Thymus (tissue), 11 donors: ENCODE measurements around the gene RCAN1. TPM values are rescaled to one million over a fixed set of nuclear protein-coding genes. Genes with fewer than 3 reads are reported as not detected.

Experiments used
- DNase-seq, 9 donors: peaks; one replicate each; pipeline ENCODE4 v3.0.0-alpha.2; 2013; ENCODE audit warnings: low spot score in 9 of 9, low read depth in 6 of 9, missing footprints in 1 of 9
- H3K27ac ChIP-seq, 2 donors: one replicate each; pipeline ENCODE4 v1.5.1; 2013; ENCODE audit warnings: control low read depth in 1 of 2, low read depth in 1 of 2, low read length in 1 of 2, mild to moderate bottlenecking in 1 of 2, moderate library complexity in 1 of 2
- H3K27me3 ChIP-seq, 2 donors: one replicate each; pipeline ENCODE4 v1.5.1; 2013; ENCODE audit warnings: low read length in 1 of 2; ENCODE audit not compliant: control insufficient read depth in 2 of 2, insufficient read depth in 1 of 2
- H3K36me3 ChIP-seq, 2 donors: one replicate each; pipeline ENCODE4 v1.5.1; 2013; ENCODE audit warnings: low read length in 1 of 2, mild to moderate bottlenecking in 1 of 2, moderate library complexity in 1 of 2; ENCODE audit not compliant: control insufficient read depth in 2 of 2, insufficient read depth in 2 of 2
- H3K4me1 ChIP-seq, 2 donors: one replicate each; pipeline ENCODE4 v1.5.1; 2013; ENCODE audit warnings: low read length in 2 of 2; ENCODE audit not compliant: control insufficient read depth in 2 of 2, insufficient read depth in 2 of 2
- H3K4me3 ChIP-seq, 2 donors: one replicate each; pipeline ENCODE4 v1.5.1; 2013; ENCODE audit warnings: low read length in 2 of 2, control low read depth in 1 of 2, mild to moderate bottlenecking in 1 of 2
- H3K9me3 ChIP-seq, 2 donors: one replicate each; pipeline ENCODE4 v1.5.1; 2013; ENCODE audit warnings: low read length in 1 of 2, mild to moderate bottlenecking in 1 of 2; ENCODE audit not compliant: control insufficient read depth in 2 of 2, insufficient read depth in 1 of 2
- WGBS: extraction: QIAGEN DNeasy Blood & Tissue Kit; methylation state at CpG from one replicate; pipeline ENCODE4 v1.1.7; 2013; 5-methylcytosine and 5-hydroxymethylcytosine counted together
- polyA plus RNA-seq: library from polyadenylated mRNA; stranded (reverse); fragments of 200-250 nt; gene quantifications from one replicate; pipeline ENCODE4 v1.2.3, GENCODE V29; 2013
- total RNA-seq: library from RNA; stranded (reverse); fragments of 120-200 nt; gene quantifications from one replicate; pipeline ENCODE4 v1.2.4, GENCODE V29; 2013
- donor health status: healthy.

Gene RCAN1
- total and polyA plus RNA-seq, 2 donors, result 37.9 to 41.7 TPM

- Histone ChIP-seq H3K27ac (no peak overlapping the region), H3K4me3 (no peak overlapping the region), H3K9me3 (no peaks in the 10 kb centered on the region), H3K4me1 (peaks cover 5 to 9% of the 10 kb centered on the region in 2 donors), H3K27me3 (no peaks in the 10 kb centered on the region), H3K36me3 (peaks cover 0 to 6% of the 10 kb centered on the region in 2 donors)
- no peak for DNase-seq
- WGBS, result 96% methylated on average over 5 of the region's 5 CpGs
Observed at GRCh38 chr21:34597406-34597805, 17.5 kb downstream of the RCAN1 start.

GRCh38 chr21:34596561-34597271 is 18.2 kb downstream of the RCAN1 start:
- no peak overlapping the region for H3K4me3 ChIP-seq
- no peak for DNase-seq
- H3K27ac ChIP-seq, result no peak overlapping the region
- peaks cover 2 to 5% of the 10 kb centered on the region in 2 donors for H3K4me1 ChIP-seq
- no peaks in the 10 kb centered on the region for H3K9me3 ChIP-seq
- H3K36me3 ChIP-seq, result peaks cover 0 to 6% of the 10 kb centered on the region in 2 donors
- 97% methylated on average over 18 of the region's 18 CpGs for WGBS
- H3K27me3 ChIP-seq, result no peaks in the 10 kb centered on the region

GRCh38 chr21:34595457-34595856 is 19.5 kb downstream of the RCAN1 start:
- no peak overlapping the region for H3K27ac ChIP-seq
- no peaks in the 10 kb centered on the region for H3K27me3 ChIP-seq
- H3K9me3 ChIP-seq, result no peaks in the 10 kb centered on the region
- peaks cover 2 to 7% of the 10 kb centered on the region in 2 donors for H3K4me1 ChIP-seq
- DNase-seq, result no peak
- 93% methylated on average over 8 of the region's 8 CpGs for WGBS
- peaks cover 0 to 6% of the 10 kb centered on the region in 2 donors for H3K36me3 ChIP-seq
- no peak overlapping the region for H3K4me3 ChIP-seq

GRCh38 chr21:34594566-34595234 is 20.2 kb downstream of the RCAN1 start:
- Histone ChIP-seq H3K9me3 (no peaks in the 10 kb centered on the region), H3K27ac (no peak overlapping the region), H3K4me1 (peaks cover 2 to 13% of the 10 kb centered on the region in 2 donors), H3K27me3 (no peaks in the 10 kb centered on the region), H3K4me3 (no peak overlapping the region), H3K36me3 (peaks cover 0 to 6% of the 10 kb centered on the region in 2 donors)
- 91% methylated on average over 8 of the region's 8 CpGs for WGBS
- DNase-seq, result no peak

- no peak overlapping the region for H3K27ac ChIP-seq
Observed at GRCh38 chr21:34593954-34594531, 20.9 kb downstream of the RCAN1 start.

GRCh38 chr21:34593423-34593822 is 21.5 kb downstream of the RCAN1 start:
- 70% methylated on average over 5 of the region's 5 CpGs for WGBS
- H3K27ac ChIP-seq, result no peak overlapping the region
- no peaks in the 10 kb centered on the region for H3K27me3 ChIP-seq
- no peaks in the 10 kb centered on the region for H3K9me3 ChIP-seq
- H3K36me3 ChIP-seq, result peaks cover 0 to 6% of the 10 kb centered on the region in 2 donors
- peaks cover 2 to 16% of the 10 kb centered on the region in 2 donors for H3K4me1 ChIP-seq
- no peak for DNase-seq
- no peak overlapping the region for H3K4me3 ChIP-seq

More at GRCh38 chr21:34593954-34594531, 20.9 kb downstream of the RCAN1 start:
- Histone ChIP-seq H3K4me3 (no peak overlapping the region), H3K9me3 (no peaks in the 10 kb centered on the region), H3K36me3 (peaks cover 0 to 6% of the 10 kb centered on the region in 2 donors), H3K27me3 (no peaks in the 10 kb centered on the region), H3K4me1 (peaks cover 2 to 16% of the 10 kb centered on the region in 2 donors)
- 98% methylated on average over 12 of the region's 12 CpGs for WGBS
- DNase-seq, result no peak

GRCh38 chr21:34592120-34592955 is 22.6 kb downstream of the RCAN1 start:
- no peak for DNase-seq
- whole genome bisulfite sequencing, result 84% methylated on average over 17 of the region's 17 CpGs

GRCh38 chr21:34590520-34590919 is 24.4 kb downstream of the RCAN1 start:
- Histone ChIP-seq H3K27ac (no peak overlapping the region), H3K9me3 (peaks cover 0 to 4% of the 10 kb centered on the region in 2 donors), H3K36me3 (peaks cover 0 to 2% of the 10 kb centered on the region in 2 donors), H3K4me1 (peaks cover 2 to 16% of the 10 kb centered on the region in 2 donors), H3K4me3 (no peak overlapping the region), H3K27me3 (no peaks in the 10 kb centered on the region)
- WGBS, result 97% methylated on average over 1 of the region's 1 CpG
- no peak for DNase-seq

More at GRCh38 chr21:34592120-34592955, 22.6 kb downstream of the RCAN1 start:
- no peaks in the 10 kb centered on the region for H3K27me3 ChIP-seq
- H3K4me1 ChIP-seq, result peaks cover 2 to 16% of the 10 kb centered on the region in 2 donors
- no peak overlapping the region for H3K4me3 ChIP-seq
- H3K27ac ChIP-seq, result no peak overlapping the region
- peaks cover 0 to 9% of the 10 kb centered on the region in 2 donors for H3K36me3 ChIP-seq
- H3K9me3 ChIP-seq, result no peaks in the 10 kb centered on the region
